DLD1 (cell line): ENCODE data around the gene DNAJB12.
"Not testable (repeated sequence)": the region's sequence is repeated elsewhere in the genome, so short reads cannot be mapped to it uniquely, and the experiment has no call there.

Experiments
- in situ Hi-C: cut with HindIII; loops from 2 replicates; pipeline ENCODE4 v1.10.0; 2017; ENCODE audit warnings: low sequenced_read_pairs

Gene DNAJB12

DNA sequence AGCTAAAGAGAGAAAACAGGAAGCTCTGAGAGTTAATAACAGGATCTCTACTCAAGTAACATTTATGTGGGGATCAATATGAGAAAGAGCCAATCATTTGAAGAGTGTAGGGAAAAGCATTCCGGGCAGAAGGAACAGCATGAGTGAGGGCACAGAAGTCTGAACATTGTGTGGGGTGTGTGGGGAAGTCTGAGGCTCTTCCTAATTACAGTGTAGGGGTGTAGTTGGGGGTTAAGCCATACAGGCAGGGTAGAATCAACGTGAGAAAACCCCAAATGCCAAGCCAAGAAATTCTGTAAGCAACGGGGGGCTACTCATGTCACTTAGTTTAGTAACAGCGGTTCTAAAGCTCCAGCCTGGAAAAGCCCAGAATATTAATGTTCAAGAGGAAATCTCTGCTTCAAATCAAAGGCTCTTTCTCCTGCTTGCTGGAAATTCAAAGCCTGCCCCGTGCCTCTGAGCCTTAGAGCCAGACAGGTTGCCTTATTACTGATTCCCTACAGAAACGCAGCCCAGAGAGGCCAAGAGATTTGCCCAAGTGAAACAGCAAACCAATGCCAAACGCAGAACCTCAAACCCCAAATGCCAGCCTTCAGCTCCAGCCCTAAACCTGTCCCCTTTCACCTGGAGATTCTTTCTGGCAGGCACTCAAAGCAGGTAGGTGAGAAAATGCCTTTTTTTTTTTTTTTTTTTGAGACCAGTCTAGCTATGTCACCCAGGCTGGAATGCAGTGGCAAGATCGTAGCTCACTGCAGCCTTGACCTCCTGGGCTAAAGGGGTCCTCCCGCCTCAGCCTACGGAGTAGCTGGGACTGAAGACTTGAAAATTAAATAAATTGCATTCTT lies 36.1 kb downstream of the DNAJB12 start:
- in situ Hi-C loops, result no loop called here

DNA sequence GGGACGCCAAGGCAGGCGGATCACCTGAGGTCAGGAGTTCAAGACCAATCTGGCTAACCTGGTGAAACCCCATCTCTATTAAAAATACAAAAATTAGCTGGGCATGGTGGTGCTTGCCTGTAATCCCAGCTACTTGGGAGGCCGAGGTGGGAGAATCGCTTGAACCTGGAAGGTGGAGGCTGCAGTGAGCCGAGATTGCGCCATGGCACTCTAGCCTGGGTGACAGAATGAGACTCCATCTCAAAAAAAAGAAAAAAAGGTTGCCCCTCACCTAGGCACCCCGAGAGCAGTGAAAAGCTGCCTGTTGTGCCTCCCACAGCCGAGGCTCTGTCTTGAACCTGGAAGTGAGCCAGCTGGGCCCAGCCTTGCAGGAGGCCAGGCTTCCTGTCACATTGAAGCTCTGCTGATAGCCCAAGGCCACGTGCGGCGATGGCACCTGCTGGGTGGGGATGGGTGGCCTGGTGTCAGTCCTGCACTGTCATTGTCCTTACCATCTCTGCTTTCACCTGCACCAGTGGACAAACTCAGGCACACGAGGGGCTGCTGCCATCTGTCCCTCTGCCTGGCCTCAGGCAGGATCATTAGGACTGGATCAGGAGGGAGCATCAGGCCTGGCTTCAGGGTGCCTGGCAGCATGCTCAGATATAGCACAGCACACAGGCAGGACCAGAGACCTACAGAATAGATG lies 37.8 kb downstream of the DNAJB12 start:
- in situ Hi-C loops, result no loop called here

- in situ Hi-C loops, result no loop called here
Observed at GRCh38 chr10:72316386-72316700, 38.4 kb downstream of the DNAJB12 start.

DNA sequence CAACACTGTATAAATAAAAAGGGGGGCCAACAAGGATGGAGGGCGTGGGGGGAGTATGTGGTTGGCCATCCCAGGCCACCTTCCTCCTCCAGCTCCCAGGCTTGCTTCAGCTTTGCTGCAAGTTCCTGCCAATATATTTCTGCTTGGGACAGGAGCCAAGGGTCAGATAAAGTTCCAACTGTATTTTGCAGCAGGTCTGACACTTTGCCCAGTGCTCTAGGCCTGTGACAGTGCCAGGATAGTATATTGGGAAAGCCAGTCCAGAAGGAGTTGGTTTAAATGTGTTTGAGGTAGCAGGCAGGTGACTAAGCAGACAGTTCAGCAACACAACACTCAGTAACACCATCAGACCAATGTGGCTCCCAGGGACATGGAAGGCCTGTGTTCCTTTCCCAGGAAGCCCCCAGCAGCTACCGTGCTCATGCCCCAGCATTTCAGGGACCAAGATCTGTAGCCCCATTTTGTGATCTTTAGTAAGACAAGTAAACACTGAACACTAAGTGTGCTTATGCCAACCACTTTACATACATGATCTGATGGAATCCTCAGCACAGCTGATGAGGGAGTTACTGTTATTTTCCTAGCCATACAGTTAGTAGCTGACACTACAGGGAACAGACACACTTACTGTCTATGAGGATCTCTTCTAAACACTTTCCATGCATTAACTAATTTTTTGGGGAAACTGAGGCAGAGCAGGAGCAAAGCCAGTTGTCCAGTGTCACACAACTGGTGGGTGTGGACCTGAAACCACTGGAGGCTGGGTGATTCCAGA lies 38.9 kb downstream of the DNAJB12 start:
- in situ Hi-C loops, result no loop called here

- in situ Hi-C loops, result no loop called here
Observed at GRCh38 chr10:72315054-72315453, 39.7 kb downstream of the DNAJB12 start.

- in situ Hi-C loops, result no loop called here
Observed at GRCh38 chr10:72314263-72314662, 40.5 kb downstream of the DNAJB12 start.

DNA sequence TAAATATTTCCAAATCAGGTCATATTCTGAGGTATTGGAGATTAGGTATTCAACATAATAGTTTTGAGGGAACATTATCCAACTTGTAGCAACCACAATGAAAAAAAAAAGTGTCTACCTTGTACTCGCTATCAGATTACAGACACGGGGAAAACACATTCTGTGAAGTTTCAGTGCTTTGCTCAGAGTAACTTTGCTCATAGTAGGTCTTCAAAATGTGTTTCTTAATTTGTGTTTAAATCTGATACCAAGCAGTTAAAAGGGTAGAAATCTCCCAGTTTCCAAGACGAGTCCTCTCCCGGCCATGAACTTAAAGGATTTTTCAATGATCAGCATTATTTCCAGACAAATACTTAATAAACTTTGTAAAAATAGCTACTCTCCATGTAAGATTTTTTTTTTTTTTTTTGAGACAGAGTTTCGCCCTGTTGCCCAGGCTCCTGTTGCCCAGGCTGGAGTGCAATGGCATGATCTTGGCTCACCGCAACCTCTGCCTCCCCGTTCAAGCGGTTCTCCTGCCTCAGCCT lies 41.8 kb downstream of the DNAJB12 start:
- in situ Hi-C loops, result no loop called here

DNA sequence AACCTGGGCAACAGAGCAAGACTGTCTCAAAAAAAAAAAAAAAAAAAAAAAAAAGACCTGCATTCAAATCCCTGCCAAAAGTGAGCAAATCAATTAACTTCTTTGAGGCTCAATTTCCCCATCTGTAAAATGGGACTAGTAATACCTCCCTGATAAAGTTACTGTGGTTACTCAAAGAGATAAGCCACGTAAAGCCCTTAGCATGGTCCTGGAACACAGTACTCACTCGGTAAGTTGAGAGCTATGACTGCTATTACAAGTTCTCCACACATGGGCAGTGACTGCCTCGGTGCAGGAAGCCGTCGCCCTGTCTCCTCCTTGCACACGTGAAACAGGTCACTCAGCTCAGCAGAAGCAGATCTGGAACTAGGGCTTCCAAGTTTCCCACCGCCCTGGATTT lies 43.1 kb downstream of the DNAJB12 start:
- in situ Hi-C loops, result no loop called here

DNA sequence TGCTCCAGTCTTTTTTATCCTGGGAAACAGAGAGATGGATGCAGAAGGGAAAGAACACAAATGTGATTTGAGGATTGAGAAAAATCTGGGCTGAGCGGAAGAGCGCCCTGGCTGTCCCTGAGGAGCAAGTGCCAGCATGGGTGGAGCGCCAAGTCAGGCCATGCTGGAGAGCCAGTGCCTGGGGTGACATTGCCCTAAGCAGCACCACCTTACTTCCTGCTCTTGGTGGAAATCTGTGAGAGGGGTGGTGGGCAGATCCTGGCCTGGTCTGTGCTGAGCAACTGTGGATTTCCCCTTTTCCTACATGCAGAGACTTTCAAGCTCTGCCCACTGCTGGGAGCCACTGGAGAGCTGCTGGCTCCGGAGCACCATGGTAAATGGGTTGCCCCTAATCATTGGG lies 44.1 kb downstream of the DNAJB12 start:
- in situ Hi-C loops, result no loop called here

DNA sequence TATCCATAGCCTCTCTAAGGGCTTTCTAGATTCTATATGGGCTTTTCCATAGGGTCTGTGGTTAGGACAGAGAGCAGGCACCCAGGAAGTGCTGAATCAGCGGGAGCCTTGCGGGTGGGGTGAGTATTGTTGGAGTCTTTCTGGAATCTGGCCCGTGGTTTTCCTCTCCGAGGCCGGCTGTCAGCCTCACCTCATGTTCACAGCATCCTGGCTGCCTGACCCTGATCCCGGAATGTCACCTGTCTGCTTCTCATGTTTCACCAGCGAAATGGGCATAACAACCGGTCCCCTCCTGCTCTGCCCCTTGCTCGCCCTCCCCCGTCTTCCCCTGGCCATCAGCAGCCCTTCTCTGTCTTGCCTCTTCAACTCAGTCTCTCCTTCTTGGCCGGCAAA lies 44.5 kb downstream of the DNAJB12 start:
- in situ Hi-C loops, result no loop called here

DNA sequence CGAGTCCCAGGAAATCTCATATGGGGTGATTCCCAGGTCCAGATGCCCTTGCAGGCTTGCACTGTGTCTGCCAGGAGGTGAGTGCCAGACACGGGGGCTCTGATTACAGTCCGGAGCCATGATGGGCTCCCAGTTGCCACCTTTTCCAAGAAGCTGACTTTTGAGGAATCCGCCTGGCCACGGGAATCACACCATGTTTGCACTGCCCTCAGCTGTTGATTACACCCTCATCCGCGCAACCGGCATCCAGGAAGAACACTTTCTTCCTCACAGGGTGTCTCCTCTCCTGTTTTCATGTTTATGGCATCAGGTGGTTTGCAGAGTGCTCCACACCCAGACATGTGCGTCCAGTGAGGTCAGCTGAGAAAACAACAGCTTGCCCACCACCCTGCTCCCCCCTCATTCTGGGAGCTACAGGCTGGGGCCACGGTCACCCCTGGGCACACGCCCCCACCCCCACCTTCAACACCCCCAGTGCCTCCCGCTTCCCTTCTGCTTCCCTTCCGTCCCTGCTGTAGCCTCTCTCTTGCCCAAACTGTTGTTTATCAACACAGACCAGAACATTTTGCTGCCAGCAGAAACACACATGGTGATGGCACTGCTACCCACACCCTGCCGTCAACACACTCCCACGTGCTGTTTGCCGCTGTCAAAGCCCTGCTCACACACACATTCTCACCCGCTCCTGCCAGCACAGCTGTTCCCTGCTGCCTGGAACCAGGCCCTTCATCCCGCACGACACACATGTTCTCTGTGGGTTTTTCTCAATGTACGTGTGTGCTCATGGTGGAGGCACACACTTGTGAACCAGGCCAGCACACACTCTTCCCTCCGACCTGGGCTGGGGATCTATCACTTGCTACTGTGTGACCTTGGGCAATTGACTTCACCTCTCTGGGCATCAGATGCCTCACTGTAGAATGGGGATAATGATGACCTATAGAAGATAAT lies 45.2 kb downstream of the DNAJB12 start:
- in situ Hi-C loops, result no loop called here

- in situ Hi-C loops, result no loop called here
Observed at GRCh38 chr10:72308320-72308987, 46.3 kb downstream of the DNAJB12 start.

GRCh38 chr10:72307711-72308110 lies 47.0 kb downstream of the DNAJB12 start:
- in situ Hi-C loops, result not testable (repeated sequence)

DNA sequence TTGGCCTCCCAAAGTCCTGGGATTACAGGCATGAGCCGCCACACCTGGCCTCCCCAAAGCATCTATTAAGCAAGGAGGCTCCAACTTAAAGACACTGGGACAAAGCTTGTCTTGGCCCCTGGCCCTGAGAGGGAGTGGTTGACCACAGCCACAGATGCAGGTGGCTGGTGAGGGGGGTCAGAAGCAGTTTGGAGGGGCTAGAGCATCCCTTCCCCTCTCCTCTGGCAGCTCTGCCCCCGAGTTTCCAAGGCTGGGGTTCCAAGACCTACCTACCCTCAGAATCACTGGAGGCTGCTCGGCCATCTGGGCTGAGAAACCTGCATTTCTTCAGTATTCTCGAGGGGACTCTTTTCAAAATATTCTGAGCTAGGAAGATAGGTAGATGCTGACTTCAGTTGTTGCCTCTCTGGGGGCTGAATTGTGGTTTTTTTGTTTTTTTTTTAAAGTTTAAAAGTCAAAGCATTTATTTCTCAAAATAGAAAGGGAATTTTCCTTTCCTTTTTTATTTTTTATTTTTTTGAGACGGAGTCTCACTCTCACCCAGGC lies 48.4 kb downstream of the DNAJB12 start:
- in situ Hi-C loops, result no loop called here

DNA sequence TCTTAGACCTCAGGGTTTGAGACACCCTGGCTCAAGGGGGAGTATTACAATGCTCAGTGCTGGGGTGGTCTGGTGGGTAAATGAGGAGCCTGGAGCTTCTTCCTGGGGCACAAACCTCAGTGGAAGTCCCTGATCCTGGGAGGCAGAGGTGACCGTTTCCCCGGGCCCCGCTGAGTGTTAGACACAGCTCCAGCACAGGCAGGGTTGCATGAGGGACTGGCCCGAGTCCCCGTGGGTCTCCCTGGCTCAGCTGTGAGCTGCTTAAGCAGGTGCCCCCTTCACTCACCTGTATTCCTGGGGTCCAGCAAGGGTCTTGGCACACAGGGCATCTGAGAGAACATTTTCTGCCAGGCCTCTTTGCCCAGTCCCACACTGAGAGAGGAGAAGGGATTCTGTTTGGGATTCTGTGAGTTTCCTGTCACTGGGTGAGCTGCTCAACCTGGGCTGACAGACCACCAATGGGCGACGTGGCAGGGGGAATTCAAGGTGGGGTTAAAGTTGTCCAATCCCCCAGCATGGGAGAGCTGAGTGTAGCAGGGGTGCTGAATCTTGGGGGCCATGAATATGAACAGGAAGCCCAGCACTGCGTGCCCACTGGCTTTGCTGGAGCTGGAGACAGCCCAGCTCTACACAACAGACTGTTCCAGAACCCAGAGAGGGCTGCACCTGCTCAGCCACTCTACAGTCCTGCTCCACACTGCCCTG lies 51.1 kb downstream of the DNAJB12 start:
- in situ Hi-C loops, result no loop called here

- in situ Hi-C loops, result no loop called here
Observed at GRCh38 chr10:72298592-72299519, 55.9 kb downstream of the DNAJB12 start.

GRCh38 chr10:72297805-72298591 lies 56.7 kb downstream of the DNAJB12 start:
- in situ Hi-C loops, result no loop called here
